Measurements from ENCODE around the gene KBTBD7. TPM values are rescaled to one million over a fixed set of nuclear protein-coding genes. Genes with fewer than 3 reads are reported as not detected.

KBTBD7 gene
- total and polyA plus RNA-seq, 11 donors: 2.2 to 9.1 (median 5.7) TPM

GRCh38 chr13:41232578-41233480 lies 38.5 kb upstream of the KBTBD7 start:
- H3K36me3 ChIP-seq: peaks cover 0 to 47% (median 25%) of the 10 kb centered on the region in 9 donors
- no peak overlapping the region for H3K27ac ChIP-seq
- intact Hi-C loops (cut with DNase I): no loop called here
- TF ChIP-seq CTCF (IDR thresholded peaks at IDR 0.05) (no peak), POLR2A (IDR thresholded peaks at IDR 0.05) (no peak)
- H3K4me3 ChIP-seq: no peak overlapping the region
- ATAC-seq (no peak), DNase-seq (no peak)
- H3K27me3 ChIP-seq: no peaks in the 10 kb centered on the region
- peaks cover 0 to 6% (median 0%) of the 10 kb centered on the region in 12 donors for H3K4me1 ChIP-seq
- 87 to 90% (median 89%) methylated on average over 4 of the region's 4 CpGs for WGBS, 4 donors
- H3K9me3 ChIP-seq: no peaks in the 10 kb centered on the region

GRCh38 chr13:41231786-41232185 lies 37.4 kb upstream of the KBTBD7 start:
- ATAC-seq (no peak), DNase-seq (peak in 1 of 5 donors; percentile 11)
- Histone ChIP-seq H3K27me3 (no peaks in the 10 kb centered on the region), H3K36me3 (peaks cover 0 to 55% (median 30%) of the 10 kb centered on the region in 9 donors), H3K27ac (no peak overlapping the region), H3K4me3 (no peak overlapping the region), H3K9me3 (no peaks in the 10 kb centered on the region), H3K4me1 (peaks cover 0 to 6% (median 0%) of the 10 kb centered on the region in 12 donors)
- WGBS, 4 donors: 73 to 78% (median 77%) methylated on average over 3 of the region's 3 CpGs
- intact Hi-C loops (cut with DNase I): no loop called here
- TF ChIP-seq CTCF (IDR thresholded peaks at IDR 0.05): no peak
- TF ChIP-seq POLR2A (IDR thresholded peaks at IDR 0.05): no peak

- Histone ChIP-seq H3K36me3 (peaks cover 0 to 61% (median 32%) of the 10 kb centered on the region in 9 donors), H3K27me3 (no peaks in the 10 kb centered on the region), H3K4me3 (no peak overlapping the region), H3K9me3 (no peaks in the 10 kb centered on the region), H3K4me1 (peaks cover 0 to 6% (median 0%) of the 10 kb centered on the region in 12 donors), H3K27ac (no peak overlapping the region)
- 93 to 98% (median 96%) methylated on average over 2 of the region's 2 CpGs for WGBS, 4 donors
- no peak for TF ChIP-seq CTCF (IDR thresholded peaks at IDR 0.05)
- intact Hi-C loops (cut with DNase I): no loop called here
- DNase-seq (no peak), ATAC-seq (no peak)
Observed at GRCh38 chr13:41231025-41231677, 36.8 kb upstream of the KBTBD7 start.

GRCh38 chr13:41229356-41229755 lies 35.0 kb upstream of the KBTBD7 start:
- Histone ChIP-seq H3K4me3 (no peak overlapping the region), H3K9me3 (no peaks in the 10 kb centered on the region), H3K4me1 (peaks cover 0 to 6% (median 0%) of the 10 kb centered on the region in 12 donors), H3K27ac (no peak overlapping the region), H3K36me3 (peaks cover 0 to 70% (median 30%) of the 10 kb centered on the region in 9 donors), H3K27me3 (no peaks in the 10 kb centered on the region)
- DNase-seq (no peak), ATAC-seq (no peak)
- intact Hi-C loops (cut with DNase I): no loop called here
- TF ChIP-seq CTCF (IDR thresholded peaks at IDR 0.05): no peak
- TF ChIP-seq POLR2A (IDR thresholded peaks at IDR 0.05): no peak

Measured in heart left ventricle (tissue), 16 donors.